Measurements from ENCODE around the gene PRRX2.

- TF ChIP-seq CTCF (IDR thresholded peaks at IDR 0.05) (no peak), POLR2A (IDR thresholded peaks at IDR 0.05) (no peak)
Observed at GRCh38 chr9:129685933-129686259, 20.4 kb downstream of the PRRX2 start.
